ENCODE results near the gene FILIP1L.

FILIP1L gene

GRCh38 chr3:100033903-100034471 lies 80.3 kb downstream of the FILIP1L start:
- in situ Hi-C loops (cut with HindIII; ENCODE audit: low pct_unique_long_range_greater_than_20kb, low sequenced_read_pairs): no loop called here
- no peak for DNase-seq (ENCODE audit: low read depth in 1 of 2, low spot score in 1 of 2)
- no peak for TF ChIP-seq JUND (IDR thresholded peaks at IDR 0.05; ENCODE audit: low read depth)

GRCh38 chr3:100033184-100033583 lies 81.1 kb downstream of the FILIP1L start:
- no peak for DNase-seq (ENCODE audit: low read depth in 1 of 2, low spot score in 1 of 2)
- TF ChIP-seq JUND (IDR thresholded peaks at IDR 0.05; ENCODE audit: low read depth): no peak
- in situ Hi-C loops (cut with HindIII; ENCODE audit: low pct_unique_long_range_greater_than_20kb, low sequenced_read_pairs): no loop called here

GRCh38 chr3:100032243-100032642 lies 82.1 kb downstream of the FILIP1L start:
- DNase-seq (ENCODE audit: low read depth in 1 of 2, low spot score in 1 of 2): no peak
- in situ Hi-C loops (cut with HindIII; ENCODE audit: low pct_unique_long_range_greater_than_20kb, low sequenced_read_pairs): no loop called here
- no peak for TF ChIP-seq JUND (IDR thresholded peaks at IDR 0.05; ENCODE audit: low read depth)

- in situ Hi-C loops (cut with HindIII; ENCODE audit: low pct_unique_long_range_greater_than_20kb, low sequenced_read_pairs): no loop called here
- no peak for TF ChIP-seq JUND (IDR thresholded peaks at IDR 0.05; ENCODE audit: low read depth)
- DNase-seq (ENCODE audit: low read depth in 1 of 2, low spot score in 1 of 2): no peak
Measured at GRCh38 chr3:100030914-100031425, 83.3 kb downstream of the FILIP1L start.

- in situ Hi-C loops (cut with HindIII; ENCODE audit: low pct_unique_long_range_greater_than_20kb, low sequenced_read_pairs): no loop called here
- DNase-seq (ENCODE audit: low read depth in 1 of 2, low spot score in 1 of 2): no peak
- TF ChIP-seq JUND (IDR thresholded peaks at IDR 0.05; ENCODE audit: low read depth): no peak
Measured at GRCh38 chr3:100030346-100030745, 84.0 kb downstream of the FILIP1L start.

- in situ Hi-C loops (cut with HindIII; ENCODE audit: low pct_unique_long_range_greater_than_20kb, low sequenced_read_pairs): no loop called here
- no peak for TF ChIP-seq JUND (IDR thresholded peaks at IDR 0.05; ENCODE audit: low read depth)
- no peak for DNase-seq (ENCODE audit: low read depth in 1 of 2, low spot score in 1 of 2)
Measured at GRCh38 chr3:100029689-100030088, 84.6 kb downstream of the FILIP1L start.

GRCh38 chr3:100029052-100029451 lies 85.2 kb downstream of the FILIP1L start:
- in situ Hi-C loops (cut with HindIII; ENCODE audit: low pct_unique_long_range_greater_than_20kb, low sequenced_read_pairs): no loop called here
- TF ChIP-seq JUND (IDR thresholded peaks at IDR 0.05; ENCODE audit: low read depth): no peak
- no peak for DNase-seq (ENCODE audit: low read depth in 1 of 2, low spot score in 1 of 2)

GRCh38 chr3:100027321-100027720 lies 87.0 kb downstream of the FILIP1L start:
- no peak for TF ChIP-seq JUND (IDR thresholded peaks at IDR 0.05; ENCODE audit: low read depth)
- DNase-seq (ENCODE audit: low read depth in 1 of 2, low spot score in 1 of 2): no peak
- in situ Hi-C loops (cut with HindIII; ENCODE audit: low pct_unique_long_range_greater_than_20kb, low sequenced_read_pairs): no loop called here

GRCh38 chr3:100024520-100025303 lies 89.6 kb downstream of the FILIP1L start:
- in situ Hi-C loops (cut with HindIII; ENCODE audit: low pct_unique_long_range_greater_than_20kb, low sequenced_read_pairs): no loop called here
- TF ChIP-seq JUND (IDR thresholded peaks at IDR 0.05; ENCODE audit: low read depth): no peak
- DNase-seq (ENCODE audit: low read depth in 1 of 2, low spot score in 1 of 2): no peak

- no peak for TF ChIP-seq JUND (IDR thresholded peaks at IDR 0.05; ENCODE audit: low read depth)
- peak in 1 of 2 experiments; percentile 20 for DNase-seq (ENCODE audit: low read depth in 1 of 2, low spot score in 1 of 2)
- in situ Hi-C loops (cut with HindIII; ENCODE audit: low pct_unique_long_range_greater_than_20kb, low sequenced_read_pairs): no loop called here
Measured at GRCh38 chr3:100023595-100023994, 90.7 kb downstream of the FILIP1L start.

GRCh38 chr3:100023150-100023549 lies 91.2 kb downstream of the FILIP1L start:
- in situ Hi-C loops (cut with HindIII; ENCODE audit: low pct_unique_long_range_greater_than_20kb, low sequenced_read_pairs): no loop called here
- peak in 1 of 2 experiments; percentile 69 for DNase-seq (ENCODE audit: low read depth in 1 of 2, low spot score in 1 of 2)
- TF ChIP-seq JUND (IDR thresholded peaks at IDR 0.05; ENCODE audit: low read depth): no peak

GRCh38 chr3:100022506-100022905 lies 91.8 kb downstream of the FILIP1L start:
- in situ Hi-C loops (cut with HindIII; ENCODE audit: low pct_unique_long_range_greater_than_20kb, low sequenced_read_pairs): no loop called here
- no peak for DNase-seq (ENCODE audit: low read depth in 1 of 2, low spot score in 1 of 2)
- TF ChIP-seq JUND (IDR thresholded peaks at IDR 0.05; ENCODE audit: low read depth): no peak

- no peak for DNase-seq (ENCODE audit: low read depth in 1 of 2, low spot score in 1 of 2)
- no peak for TF ChIP-seq JUND (IDR thresholded peaks at IDR 0.05; ENCODE audit: low read depth)
- in situ Hi-C loops (cut with HindIII; ENCODE audit: low pct_unique_long_range_greater_than_20kb, low sequenced_read_pairs): no loop called here
Measured at GRCh38 chr3:100020876-100021644, 93.2 kb downstream of the FILIP1L start.
